WTC11 (cell line): ENCODE results near the gene SEMA3F. TPM values are rescaled to one million over a fixed set of nuclear protein-coding genes. Genes with fewer than 3 reads are reported as not detected.

ENCODE experiments used
- ATAC-seq: fragments of 200-7000 bp; cut with Tn5 transposase; 2 replicates; pipeline ENCODE4 v1.10.0; 2021; ENCODE audit warnings: mild to moderate bottlenecking, moderate library complexity
- CTCF ChIA-PET: fragments of 300-600 bp; sonication (Branson Sonifier 250); formaldehyde crosslinking; loops from one replicate; lab custom pipeline; 2021; ENCODE audit warnings: antibody characterized with exemption; lab: Charles Lee
- POLR2A ChIA-PET: fragments of 350-600 bp; sonication (Branson Sonifier 250); formaldehyde crosslinking; loops from one replicate; lab custom pipeline; 2021; ENCODE audit warnings: antibody characterized with exemption; lab: Charles Lee
- DNase-seq: peaks from one replicate; pipeline ENCODE4 v3.0.0; 2021; ENCODE audit warnings: low spot score
- H3K27ac Mint-ChIP-seq: 2 replicates; pipeline ENCODE4 v1.8.0; 2021; ENCODE audit warnings: mixed read lengths
- H3K27me3 Mint-ChIP-seq: 2 replicates; pipeline ENCODE4 v1.8.0; 2021; ENCODE audit warnings: low read depth, mild to moderate bottlenecking, moderate library complexity, mixed read lengths
- H3K36me3 Mint-ChIP-seq: 2 replicates; pipeline ENCODE4 v1.8.0; 2021; ENCODE audit warnings: mixed read lengths
- H3K4me1 Mint-ChIP-seq: 2 replicates; pipeline ENCODE4 v1.8.0; 2022; ENCODE audit warnings: mixed read lengths
- H3K4me3 Mint-ChIP-seq: 2 replicates; pipeline ENCODE4 v1.8.0; 2021; ENCODE audit warnings: mild to moderate bottlenecking, moderate library complexity, mixed read lengths
- H3K9me3 Mint-ChIP-seq: 2 replicates; pipeline ENCODE4 v1.8.0; 2021; ENCODE audit warnings: mixed read lengths
- AR ChIP-seq: fragments of 250-450 bp; sonication (Bioruptor Pico); IDR thresholded peaks from 2 replicates; pipeline ENCODE4 v1.9.0; 2021; ENCODE audit warnings: mild to moderate bottlenecking
- CTCF ChIP-seq: fragments of 200-600 bp; IDR thresholded peaks from 2 replicates; pipeline ENCODE4 v1.8.0; 2022; ENCODE audit warnings: antibody characterized with exemption
- FOXP1 ChIP-seq: sonication (generic); formaldehyde crosslinking; IDR thresholded peaks from 2 replicates; pipeline ENCODE4 v1.8.0; 2022; ENCODE audit warnings: missing genetic modification reagents, mild to moderate bottlenecking, moderate library complexity, borderline replicate concordance
- GABPB1 ChIP-seq: sonication (generic); formaldehyde crosslinking; IDR thresholded peaks from 2 replicates; pipeline ENCODE4 v1.8.1; 2023; ENCODE audit warnings: mild to moderate bottlenecking, missing genetic modification reagents
- GTF2I ChIP-seq: fragments of 250-450 bp; sonication (Bioruptor Pico); conservative IDR thresholded peaks from 2 replicates; pipeline ENCODE4 v1.4.0; 2021; ENCODE audit warnings: mild to moderate bottlenecking
- JUN ChIP-seq: sonication (generic); formaldehyde crosslinking; IDR thresholded peaks from 2 replicates; pipeline ENCODE4 v1.8.0; 2023; ENCODE audit warnings: mild to moderate bottlenecking, missing genetic modification reagents
- KAT7 ChIP-seq: sonication (generic); formaldehyde crosslinking; IDR thresholded peaks from 2 replicates; pipeline ENCODE4 v1.8.1; 2023; ENCODE audit warnings: missing genetic modification reagents, mild to moderate bottlenecking, borderline replicate concordance
- MAX ChIP-seq: sonication (generic); formaldehyde crosslinking; IDR thresholded peaks from 2 replicates; pipeline ENCODE4 v1.8.0; 2022; ENCODE audit warnings: mild to moderate bottlenecking, missing genetic modification reagents
- PRRX2 ChIP-seq: fragments of 250-450 bp; sonication (Bioruptor Pico); IDR thresholded peaks from 2 replicates; pipeline ENCODE4 v1.8.0; 2021; ENCODE audit warnings: mild to moderate bottlenecking
- RELA ChIP-seq: sonication (generic); formaldehyde crosslinking; IDR thresholded peaks from 2 replicates; pipeline ENCODE4 v1.8.1; 2022; ENCODE audit warnings: missing genetic modification reagents, mild to moderate bottlenecking, borderline replicate concordance
- RORB ChIP-seq: fragments of 250-450 bp; sonication (Bioruptor Pico); IDR thresholded peaks from 2 replicates; pipeline ENCODE4 v1.9.0; 2021; ENCODE audit warnings: mild to moderate bottlenecking
- SP1 ChIP-seq: sonication (generic); formaldehyde crosslinking; conservative IDR thresholded peaks from 2 replicates; pipeline ENCODE4 v1.8.1; 2022; ENCODE audit warnings: missing genetic modification reagents
- STAT6 ChIP-seq: sonication (generic); formaldehyde crosslinking; conservative IDR thresholded peaks from 2 replicates; pipeline ENCODE4 v1.8.1; 2023; ENCODE audit warnings: mild to moderate bottlenecking, low read depth, missing genetic modification reagents, moderate library complexity
- USF1 ChIP-seq: sonication (generic); formaldehyde crosslinking; IDR thresholded peaks from 2 replicates; pipeline ENCODE4 v1.8.0; 2022; ENCODE audit warnings: mild to moderate bottlenecking, missing genetic modification reagents
- USF2 ChIP-seq: sonication (generic); formaldehyde crosslinking; IDR thresholded peaks from 2 replicates; pipeline ENCODE4 v1.8.1; 2023; ENCODE audit warnings: mild to moderate bottlenecking, missing genetic modification reagents, moderate library complexity
- ZBTB21 ChIP-seq: sonication (generic); formaldehyde crosslinking; IDR thresholded peaks from 2 replicates; pipeline ENCODE4 v1.8.1; 2023; ENCODE audit warnings: mild to moderate bottlenecking, missing genetic modification reagents, borderline replicate concordance
- ZNF121 ChIP-seq: sonication (generic); formaldehyde crosslinking; IDR thresholded peaks from 2 replicates; pipeline ENCODE4 v1.8.0; 2023; ENCODE audit warnings: missing genetic modification reagents
- ZNF138 ChIP-seq: sonication (generic); formaldehyde crosslinking; conservative IDR thresholded peaks from 2 replicates; pipeline ENCODE4 v1.8.1; 2022; ENCODE audit warnings: mild to moderate bottlenecking, moderate library complexity, missing genetic modification reagents
- ZNF232 ChIP-seq: sonication (generic); formaldehyde crosslinking; IDR thresholded peaks from 2 replicates; pipeline ENCODE4 v1.8.0; 2022; ENCODE audit warnings: mild to moderate bottlenecking, missing genetic modification reagents
- ZNF263 ChIP-seq: sonication (generic); formaldehyde crosslinking; IDR thresholded peaks from 2 replicates; pipeline ENCODE4 v1.8.1; 2022; ENCODE audit warnings: low read depth, mild to moderate bottlenecking, moderate library complexity, missing genetic modification reagents
- ZNF281 ChIP-seq: sonication (generic); formaldehyde crosslinking; IDR thresholded peaks from 2 replicates; pipeline ENCODE4 v1.8.0; 2023; ENCODE audit warnings: mild to moderate bottlenecking, missing genetic modification reagents
- ZSCAN18 ChIP-seq: fragments of 250-450 bp; sonication (Bioruptor Pico); IDR thresholded peaks from 2 replicates; pipeline ENCODE4 v2.1.2; 2022; ENCODE audit warnings: mild to moderate bottlenecking, moderate library complexity
- total RNA-seq: library from RNA; stranded (reverse); gene quantifications from 3 replicates; pipeline ENCODE4 v1.2.3, GENCODE V29; 2021

The SEMA3F gene
- total RNA-seq, 1 experiment from 2014 or later, result 49.0 TPM

- Mint-ChIP-seq H3K4me1 (peaks cover 36% of the 10 kb centered on the region), H3K27ac (peak overlapping the region; percentile 70; the same call in 1 of the 2 replicates), H3K27me3 (no peaks in the 10 kb centered on the region), H3K4me3 (no peak overlapping the region), H3K36me3 (peaks cover 27% of the 10 kb centered on the region), H3K9me3 (no peaks in the 10 kb centered on the region)
- DNase-seq (peak; percentile 84), ATAC-seq (peak; percentile 85)
- ChIA-PET CTCF (interaction anchor here (0.6 to 5.9 kb wide), 31 partner anchors 10 to 318 kb away, joined by 3 to 74 read pairs (median 5); partner anchors contain the start of genes GNAT1 and INKA1), POLR2A (interaction anchor here (0.7 to 2.2 kb wide), 3 partner anchors 43 to 71 kb away, joined by 3 to 6 read pairs (median 5); no protein-coding TSS in a partner anchor)
- TF ChIP-seq ZNF138 (no peak), STAT6 (CRISPR knock-in tag) (no peak), ZNF263 (CRISPR knock-in tag) (no peak), SP1 (0 out of 2 replicates have a peak, but pooled peaks have one; percentile 36), GTF2I (CRISPR knock-in tag) (no peak), USF2 (CRISPR knock-in tag) (no peak), MAX (CRISPR knock-in tag) (no peak), ZNF232 (CRISPR knock-in tag) (no peak), GABPB1 (CRISPR knock-in tag) (no peak), ZBTB21 (CRISPR knock-in tag) (no peak), USF1 (CRISPR knock-in tag) (no peak), JUN (CRISPR knock-in tag) (no peak), KAT7 (CRISPR knock-in tag) (no peak), ZNF281 (CRISPR knock-in tag) (no peak), RELA (CRISPR knock-in tag) (no peak), FOXP1 (CRISPR knock-in tag) (no peak), ZNF121 (CRISPR knock-in tag) (no peak), ZSCAN18 (CRISPR knock-in tag) (0 out of 2 replicates have a peak, but pooled peaks have one; percentile 28), CTCF (peak; percentile 87), PRRX2 (no peak), RORB (no peak), AR (no peak)
These were observed 33.8 kb upstream of the SEMA3F start for GRCh38 chr3:50121072-50122032.
